ENCODE measurements around the gene ITGAD. TPM values are rescaled to one million over a fixed set of nuclear protein-coding genes. Genes with fewer than 3 reads are reported as not detected.

Gene ITGAD
- total and polyA plus RNA-seq, 2 of the 13 experiments (the other 11 are each of a cell fraction or from before 2014, with no cell fraction given): not detected

DNA sequence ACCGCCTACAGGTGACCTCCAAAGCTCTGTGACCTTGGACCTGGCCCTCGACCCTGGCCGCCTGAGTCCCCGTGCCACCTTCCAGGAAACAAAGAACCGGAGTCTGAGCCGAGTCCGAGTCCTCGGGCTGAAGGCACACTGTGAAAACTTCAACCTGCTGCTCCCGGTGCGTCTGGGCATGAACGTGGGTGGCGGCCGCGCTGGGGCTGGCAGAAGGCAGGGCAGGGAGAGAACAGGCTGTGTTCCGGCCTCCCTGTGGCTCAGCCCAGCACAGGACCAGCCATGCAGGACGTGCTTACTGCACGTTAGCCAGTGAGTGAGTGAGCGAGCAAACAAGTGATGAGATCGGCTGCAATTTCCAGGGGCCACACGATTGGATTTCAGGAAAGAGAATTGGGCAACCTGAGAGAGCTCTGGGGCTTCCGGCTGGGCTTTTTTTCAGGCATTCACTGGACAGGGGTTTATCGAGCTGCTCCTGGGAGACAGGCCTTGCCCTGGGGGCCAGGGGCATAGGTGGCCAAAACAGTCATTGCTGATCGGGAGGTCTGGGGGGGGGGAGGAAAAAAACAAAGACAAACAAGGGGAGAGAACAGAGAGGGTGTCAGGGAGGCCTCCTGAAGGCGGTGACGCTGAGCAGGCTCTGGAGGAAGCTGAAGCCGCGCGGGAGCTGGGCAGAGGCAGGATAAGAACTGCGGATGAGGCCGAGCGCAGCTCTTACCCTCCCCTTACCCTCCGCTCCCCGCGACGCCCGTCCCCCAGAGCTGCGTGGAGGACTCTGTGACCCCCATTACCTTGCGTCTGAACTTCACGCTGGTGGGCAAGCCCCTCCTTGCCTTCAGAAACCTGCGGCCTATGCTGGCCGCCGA is 21.3 kb upstream of the ITGAD start (continued):
- TF ChIP-seq SNAI1 (CRISPR knock-in tag; IDR thresholded peaks at IDR 0.05; ENCODE audit: borderline replicate concordance) (no peak), NFKB2 (CRISPR knock-in tag; IDR thresholded peaks at IDR 0.05; ENCODE audit: borderline replicate concordance) (peak; percentile 32; the same call in 1 of the 2 replicates), KDM6A (CRISPR knock-in tag; IDR thresholded peaks at IDR 0.05; ENCODE audit: low read depth) (no peak), MAF1 (CRISPR knock-in tag; IDR thresholded peaks at IDR 0.05; ENCODE audit: borderline replicate concordance) (no peak), RFXANK (CRISPR knock-in tag; IDR thresholded peaks at IDR 0.05) (no peak), ZNF644 (CRISPR knock-in tag; IDR thresholded peaks at IDR 0.05; ENCODE audit: low read depth) (no peak), GFI1 (CRISPR knock-in tag; IDR thresholded peaks at IDR 0.05; ENCODE audit: borderline replicate concordance) (no peak), TP53 (CRISPR knock-in tag; conservative IDR thresholded peaks at IDR 0.05) (no peak), ZNF253 (CRISPR knock-in tag; IDR thresholded peaks at IDR 0.05; ENCODE audit: borderline replicate concordance) (no peak), FOXO1 (CRISPR knock-in tag; IDR thresholded peaks at IDR 0.05) (peak; percentile 24; the same call in 1 of the 2 replicates), ZNF205 (CRISPR knock-in tag; IDR thresholded peaks at IDR 0.05) (no peak), HES4 (CRISPR knock-in tag; IDR thresholded peaks at IDR 0.05; ENCODE audit: borderline replicate concordance) (peak; percentile 43; the same call in 1 of the 2 replicates)
- TF ChIP-seq, protein P1, sequence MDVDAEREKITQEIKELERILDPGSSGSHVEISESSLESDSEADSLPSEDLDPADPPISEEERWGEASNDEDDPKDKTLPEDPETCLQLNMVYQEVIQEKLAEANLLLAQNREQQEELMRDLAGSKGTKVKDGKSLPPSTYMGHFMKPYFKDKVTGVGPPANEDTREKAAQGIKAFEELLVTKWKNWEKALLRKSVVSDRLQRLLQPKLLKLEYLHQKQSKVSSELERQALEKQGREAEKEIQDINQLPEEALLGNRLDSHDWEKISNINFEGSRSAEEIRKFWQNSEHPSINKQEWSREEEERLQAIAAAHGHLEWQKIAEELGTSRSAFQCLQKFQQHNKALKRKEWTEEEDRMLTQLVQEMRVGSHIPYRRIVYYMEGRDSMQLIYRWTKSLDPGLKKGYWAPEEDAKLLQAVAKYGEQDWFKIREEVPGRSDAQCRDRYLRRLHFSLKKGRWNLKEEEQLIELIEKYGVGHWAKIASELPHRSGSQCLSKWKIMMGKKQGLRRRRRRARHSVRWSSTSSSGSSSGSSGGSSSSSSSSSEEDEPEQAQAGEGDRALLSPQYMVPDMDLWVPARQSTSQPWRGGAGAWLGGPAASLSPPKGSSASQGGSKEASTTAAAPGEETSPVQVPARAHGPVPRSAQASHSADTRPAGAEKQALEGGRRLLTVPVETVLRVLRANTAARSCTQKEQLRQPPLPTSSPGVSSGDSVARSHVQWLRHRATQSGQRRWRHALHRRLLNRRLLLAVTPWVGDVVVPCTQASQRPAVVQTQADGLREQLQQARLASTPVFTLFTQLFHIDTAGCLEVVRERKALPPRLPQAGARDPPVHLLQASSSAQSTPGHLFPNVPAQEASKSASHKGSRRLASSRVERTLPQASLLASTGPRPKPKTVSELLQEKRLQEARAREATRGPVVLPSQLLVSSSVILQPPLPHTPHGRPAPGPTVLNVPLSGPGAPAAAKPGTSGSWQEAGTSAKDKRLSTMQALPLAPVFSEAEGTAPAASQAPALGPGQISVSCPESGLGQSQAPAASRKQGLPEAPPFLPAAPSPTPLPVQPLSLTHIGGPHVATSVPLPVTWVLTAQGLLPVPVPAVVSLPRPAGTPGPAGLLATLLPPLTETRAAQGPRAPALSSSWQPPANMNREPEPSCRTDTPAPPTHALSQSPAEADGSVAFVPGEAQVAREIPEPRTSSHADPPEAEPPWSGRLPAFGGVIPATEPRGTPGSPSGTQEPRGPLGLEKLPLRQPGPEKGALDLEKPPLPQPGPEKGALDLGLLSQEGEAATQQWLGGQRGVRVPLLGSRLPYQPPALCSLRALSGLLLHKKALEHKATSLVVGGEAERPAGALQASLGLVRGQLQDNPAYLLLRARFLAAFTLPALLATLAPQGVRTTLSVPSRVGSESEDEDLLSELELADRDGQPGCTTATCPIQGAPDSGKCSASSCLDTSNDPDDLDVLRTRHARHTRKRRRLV (CRISPR knock-in tag; IDR thresholded peaks at IDR 0.05): no peak
- TF ChIP-seq, protein P2, sequence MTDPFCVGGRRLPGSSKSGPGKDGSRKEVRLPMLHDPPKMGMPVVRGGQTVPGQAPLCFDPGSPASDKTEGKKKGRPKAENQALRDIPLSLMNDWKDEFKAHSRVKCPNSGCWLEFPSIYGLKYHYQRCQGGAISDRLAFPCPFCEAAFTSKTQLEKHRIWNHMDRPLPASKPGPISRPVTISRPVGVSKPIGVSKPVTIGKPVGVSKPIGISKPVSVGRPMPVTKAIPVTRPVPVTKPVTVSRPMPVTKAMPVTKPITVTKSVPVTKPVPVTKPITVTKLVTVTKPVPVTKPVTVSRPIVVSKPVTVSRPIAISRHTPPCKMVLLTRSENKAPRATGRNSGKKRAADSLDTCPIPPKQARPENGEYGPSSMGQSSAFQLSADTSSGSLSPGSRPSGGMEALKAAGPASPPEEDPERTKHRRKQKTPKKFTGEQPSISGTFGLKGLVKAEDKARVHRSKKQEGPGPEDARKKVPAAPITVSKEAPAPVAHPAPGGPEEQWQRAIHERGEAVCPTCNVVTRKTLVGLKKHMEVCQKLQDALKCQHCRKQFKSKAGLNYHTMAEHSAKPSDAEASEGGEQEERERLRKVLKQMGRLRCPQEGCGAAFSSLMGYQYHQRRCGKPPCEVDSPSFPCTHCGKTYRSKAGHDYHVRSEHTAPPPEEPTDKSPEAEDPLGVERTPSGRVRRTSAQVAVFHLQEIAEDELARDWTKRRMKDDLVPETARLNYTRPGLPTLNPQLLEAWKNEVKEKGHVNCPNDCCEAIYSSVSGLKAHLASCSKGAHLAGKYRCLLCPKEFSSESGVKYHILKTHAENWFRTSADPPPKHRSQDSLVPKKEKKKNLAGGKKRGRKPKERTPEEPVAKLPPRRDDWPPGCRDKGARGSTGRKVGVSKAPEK (CRISPR knock-in tag; IDR thresholded peaks at IDR 0.05; ENCODE audit: borderline replicate concordance): no peak
- TF ChIP-seq, protein P3, sequence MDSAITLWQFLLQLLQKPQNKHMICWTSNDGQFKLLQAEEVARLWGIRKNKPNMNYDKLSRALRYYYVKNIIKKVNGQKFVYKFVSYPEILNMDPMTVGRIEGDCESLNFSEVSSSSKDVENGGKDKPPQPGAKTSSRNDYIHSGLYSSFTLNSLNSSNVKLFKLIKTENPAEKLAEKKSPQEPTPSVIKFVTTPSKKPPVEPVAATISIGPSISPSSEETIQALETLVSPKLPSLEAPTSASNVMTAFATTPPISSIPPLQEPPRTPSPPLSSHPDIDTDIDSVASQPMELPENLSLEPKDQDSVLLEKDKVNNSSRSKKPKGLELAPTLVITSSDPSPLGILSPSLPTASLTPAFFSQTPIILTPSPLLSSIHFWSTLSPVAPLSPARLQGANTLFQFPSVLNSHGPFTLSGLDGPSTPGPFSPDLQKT (CRISPR knock-in tag; IDR thresholded peaks at IDR 0.05; ENCODE audit: borderline replicate concordance): no peak
- TF ChIP-seq, protein P4, sequence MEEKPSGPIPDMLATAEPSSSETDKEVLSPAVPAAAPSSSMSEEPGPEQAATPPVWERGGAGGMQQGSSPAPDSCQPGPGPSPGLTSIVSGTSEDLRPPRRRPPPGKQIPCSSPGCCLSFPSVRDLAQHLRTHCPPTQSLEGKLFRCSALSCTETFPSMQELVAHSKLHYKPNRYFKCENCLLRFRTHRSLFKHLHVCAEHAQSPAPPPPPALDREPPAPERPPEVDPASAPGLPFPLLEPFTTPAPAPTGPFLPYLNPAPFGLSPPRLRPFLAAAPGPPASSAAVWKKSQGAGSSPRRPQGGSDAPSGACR (CRISPR knock-in tag; IDR thresholded peaks at IDR 0.05): peak; percentile 68; the same call in 1 of the 2 replicates
- TF ChIP-seq, protein P5, sequence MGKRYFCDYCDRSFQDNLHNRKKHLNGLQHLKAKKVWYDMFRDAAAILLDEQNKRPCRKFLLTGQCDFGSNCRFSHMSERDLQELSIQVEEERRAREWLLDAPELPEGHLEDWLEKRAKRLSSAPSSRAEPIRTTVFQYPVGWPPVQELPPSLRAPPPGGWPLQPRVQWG (CRISPR knock-in tag; IDR thresholded peaks at IDR 0.05; ENCODE audit: borderline replicate concordance, low read depth): no peak

Data from HepG2 (cell line).